SH-SY5Y (cell line): ENCODE results near the gene FGF19.

ENCODE experiments used
- GATA2 ChIP-seq: IDR thresholded peaks from 2 replicates; pipeline ENCODE4 v1.6.1; 2011; ENCODE audit warnings: mild to moderate bottlenecking, low read depth, low read length
- GATA3 ChIP-seq: IDR thresholded peaks from 2 replicates; pipeline ENCODE4 v1.6.1; 2011; ENCODE audit warnings: low read depth, mild to moderate bottlenecking, low read length, moderate library complexity

DNA sequence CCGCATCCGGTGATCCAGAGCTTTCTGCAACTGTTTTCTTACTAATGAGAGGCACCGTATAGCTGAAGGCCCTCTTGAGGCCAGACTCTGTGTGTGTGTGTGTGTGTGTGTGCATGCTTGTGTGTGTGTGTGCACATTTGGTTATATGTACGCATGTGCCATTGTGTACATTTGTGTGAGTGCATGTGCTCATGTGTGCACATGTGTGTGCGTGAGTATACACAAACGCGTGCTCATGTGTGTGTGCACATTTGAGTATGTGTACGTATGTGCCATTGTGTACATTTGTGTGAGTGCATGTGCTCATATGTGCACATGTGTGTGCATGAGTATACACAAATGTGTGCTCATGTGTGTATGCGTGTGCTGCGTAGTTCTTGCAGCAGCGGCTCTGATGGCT is 12.3 kb upstream of the FGF19 start:
- TF ChIP-seq GATA3 (no peak), GATA2 (no peak)
